ENCODE measurements around the gene CADM4.

CADM4 gene

GRCh38 chr19:43578787-43579186 is 60.9 kb downstream of the CADM4 start:
- ATAC-seq = no peak
- Mint-ChIP-seq H3K36me3 (ENCODE audit: low read depth) (no peaks in the 10 kb centered on the region), H3K27me3 (peaks cover 2% of the 10 kb centered on the region), H3K4me1 (peaks cover 40% of the 10 kb centered on the region), H3K27ac (peak overlapping the region; percentile 86), H3K9me3 (no peaks in the 10 kb centered on the region), H3K4me3 (peak overlapping the region; percentile 82)
- DNase-seq = no peak

GRCh38 chr19:43575955-43576878 is 63.4 kb downstream of the CADM4 start:
- peaks cover 2% of the 10 kb centered on the region for H3K27me3 Mint-ChIP-seq
- H3K27ac Mint-ChIP-seq = peak overlapping the region; percentile 91
- no peak for ATAC-seq
- peak overlapping the region; percentile 96 for H3K4me3 Mint-ChIP-seq
- no peaks in the 10 kb centered on the region for H3K9me3 Mint-ChIP-seq
- peaks cover 43% of the 10 kb centered on the region for H3K4me1 Mint-ChIP-seq
- H3K36me3 Mint-ChIP-seq (ENCODE audit: low read depth) = no peaks in the 10 kb centered on the region
- no peak for DNase-seq

GRCh38 chr19:43575156-43575950 is 64.3 kb downstream of the CADM4 start, which contains the start of the genes PINLYP and XRCC1:
Gene PINLYP, plus strand, starts transcription at chr19:43575801. Its CDS starts 1,391 bp downstream, at chr19:43577192.
Gene XRCC1, minus strand, starts transcription at chr19:43575527. Its CDS starts 69 bp downstream, at chr19:43575458.
- peak within 1 kb of the TSS; percentile 91 for H3K27ac Mint-ChIP-seq
- H3K36me3 Mint-ChIP-seq (ENCODE audit: low read depth) = no peaks in the 10 kb centered on the region
- H3K4me3 Mint-ChIP-seq = peak within 1 kb of the TSS; percentile 96
- peaks cover 2% of the 10 kb centered on the region for H3K27me3 Mint-ChIP-seq
- peak; percentile 98 for ATAC-seq
- peaks cover 49% of the 10 kb centered on the region for H3K4me1 Mint-ChIP-seq
- no peaks in the 10 kb centered on the region for H3K9me3 Mint-ChIP-seq
- peak; percentile 97 for DNase-seq

- H3K4me3 Mint-ChIP-seq = peak overlapping the region; percentile 96
- H3K36me3 Mint-ChIP-seq (ENCODE audit: low read depth) = peaks cover 2% of the 10 kb centered on the region
- H3K27me3 Mint-ChIP-seq = peaks cover 2% of the 10 kb centered on the region
- DNase-seq (no peak), ATAC-seq (no peak)
- peak overlapping the region; percentile 91 for H3K27ac Mint-ChIP-seq
- peaks cover 49% of the 10 kb centered on the region for H3K4me1 Mint-ChIP-seq
- no peaks in the 10 kb centered on the region for H3K9me3 Mint-ChIP-seq
Observed at GRCh38 chr19:43574424-43575155, 65.1 kb downstream of the CADM4 start.

Data from activated naive CD8-positive, alpha-beta T cell treated with anti-CD3 and anti-CD28 coated beads, Interleukin-2, amount 50 U/mL, for 24 hours (primary cell).